Panc1 (cell line): ENCODE measurements around the gene SOD1. TPM values are rescaled to one million over a fixed set of nuclear protein-coding genes. Genes with fewer than 3 reads are reported as not detected.

Experiments used
- ATAC-seq: fragments of 200-7000 bp; cut with Tn5 transposase; 2 replicates; pipeline ENCODE4 v1.9.1; 2020; ENCODE audit warnings: mild to moderate bottlenecking, moderate library complexity
- BruUV-seq: library from RNA; stranded (reverse); fragments of 400-500 nt; replicated peaks from 2 replicates; lab custom pipeline; 2021; lab: Mats Ljungman, UMichigan
- CTCF ChIA-PET: fragments of 300-600 bp; sonication (Branson Sonifier 250); formaldehyde crosslinking; loops from one replicate; lab custom pipeline; 2022; ENCODE audit warnings: antibody characterized with exemption; lab: Charles Lee
- POLR2A ChIA-PET: fragments of 300-600 bp; sonication (Branson Sonifier 250); formaldehyde crosslinking; loops from one replicate; lab custom pipeline; 2022; ENCODE audit warnings: antibody characterized with exemption; lab: Charles Lee
- DNase-seq: peaks from one replicate; pipeline ENCODE4 v3.0.0-alpha.2; 2010; ENCODE audit warnings: low read depth, low spot score
- H3K27ac ChIP-seq: 2 replicates; pipeline ENCODE4 v1.5.1; 2011; ENCODE audit warnings: mild to moderate bottlenecking, low read length, inconsistent platforms
- H3K27me3 ChIP-seq: fragments of 200-500 bp; sonication (Bioruptor generic); 2 replicates; pipeline ENCODE4 v1.6.0; 2014; ENCODE audit warnings: low read length, inconsistent platforms; ENCODE audit not compliant: control insufficient read depth, insufficient read depth
- H3K36me3 ChIP-seq: fragments of 200-500 bp; sonication (Bioruptor generic); 2 replicates; pipeline ENCODE4 v1.5.1; 2014; ENCODE audit warnings: inconsistent platforms, mild to moderate bottlenecking, low read length, moderate library complexity; ENCODE audit not compliant: control insufficient read depth, insufficient read depth
- H3K4me1 ChIP-seq: 2 replicates; pipeline ENCODE4 v1.5.1; 2011; ENCODE audit warnings: inconsistent platforms, mild to moderate bottlenecking, low read length, moderate library complexity; ENCODE audit not compliant: control insufficient read depth, insufficient read depth
- H3K4me3 ChIP-seq, 2 experiments: 2 replicates each; pipeline ENCODE4 v1.5.1; 2011 to 2012; ENCODE audit warnings: low read depth in 2 of 2, low read length in 2 of 2, mild to moderate bottlenecking in 2 of 2, inconsistent platforms in 1 of 2, moderate library complexity in 1 of 2
- H3K9me3 ChIP-seq: fragments of 200-500 bp; sonication (Bioruptor generic); 2 replicates; pipeline ENCODE4 v1.5.1; 2014; ENCODE audit warnings: low read depth, mild to moderate bottlenecking, inconsistent platforms, low read length, moderate library complexity; ENCODE audit not compliant: control insufficient read depth, insufficient read depth
- POLR2AphosphoS5 ChIP-seq: IDR thresholded peaks from 2 replicates; pipeline ENCODE4 v1.6.1; 2012; ENCODE audit warnings: mild to moderate bottlenecking, low read depth, low read length, moderate library complexity
- SIN3A ChIP-seq: IDR thresholded peaks from 2 replicates; pipeline ENCODE4 v1.6.1; 2012; ENCODE audit warnings: low read depth, mild to moderate bottlenecking, low read length, moderate library complexity, borderline replicate concordance; ENCODE audit not compliant: insufficient read depth
- TCF7L2 ChIP-seq: IDR thresholded peaks from 2 replicates; pipeline ENCODE4 v1.6.1; 2011; ENCODE audit warnings: mild to moderate bottlenecking, low read depth, low read length, inconsistent platforms
- in situ Hi-C: cut with HindIII; loops from 2 replicates; pipeline ENCODE4 v1.10.0; 2016; ENCODE audit warnings: low sequenced_read_pairs, low pct_unique_long_range_greater_than_20kb
- intact Hi-C: fragments of 100-400 bp; cut with micrococcal nuclease; formaldehyde crosslinking; loops from one replicate; pipeline ENCODE4 v1.10.0; 2022; ENCODE audit not compliant: unreplicated experiment
- total RNA-seq: library from RNA; stranded (reverse); gene quantifications from one replicate; pipeline ENCODE4 v1.2.1, GENCODE V29; 2021; ENCODE audit not compliant: unreplicated experiment
- TF ChIP-seq, protein P1 (sequence below): fragments of 450-650 bp; IDR thresholded peaks from 2 replicates; pipeline ENCODE4 v1.5.1; 2017; ENCODE audit warnings: mild to moderate bottlenecking
- TF ChIP-seq, protein P2 (sequence below), 2 experiments: IDR thresholded peaks; 2 replicates each; pipeline ENCODE4 v1.6.1; 2011 to 2012; ENCODE audit warnings: low read depth in 2 of 2, control low read depth in 1 of 2, low read length in 1 of 2, mild to moderate bottlenecking in 1 of 2, moderate library complexity in 1 of 2; ENCODE audit not compliant: insufficient read depth in 1 of 2

The SOD1 gene
- total RNA-seq, 1 experiment from 2014 or later: 221 TPM

GRCh38 chr21:31714741-31715365, 55.4 kb downstream of the SOD1 start:
- ChIA-PET CTCF (no interaction called here), POLR2A (no interaction called here)
- Histone ChIP-seq H3K4me3 (no peak overlapping the region), H3K27ac (no peak overlapping the region), H3K4me1 (peaks cover 16% of the 10 kb centered on the region), H3K27me3 (no peaks in the 10 kb centered on the region), H3K36me3 (no peaks in the 10 kb centered on the region), H3K9me3 (no peaks in the 10 kb centered on the region)
- TF ChIP-seq, protein P1, sequence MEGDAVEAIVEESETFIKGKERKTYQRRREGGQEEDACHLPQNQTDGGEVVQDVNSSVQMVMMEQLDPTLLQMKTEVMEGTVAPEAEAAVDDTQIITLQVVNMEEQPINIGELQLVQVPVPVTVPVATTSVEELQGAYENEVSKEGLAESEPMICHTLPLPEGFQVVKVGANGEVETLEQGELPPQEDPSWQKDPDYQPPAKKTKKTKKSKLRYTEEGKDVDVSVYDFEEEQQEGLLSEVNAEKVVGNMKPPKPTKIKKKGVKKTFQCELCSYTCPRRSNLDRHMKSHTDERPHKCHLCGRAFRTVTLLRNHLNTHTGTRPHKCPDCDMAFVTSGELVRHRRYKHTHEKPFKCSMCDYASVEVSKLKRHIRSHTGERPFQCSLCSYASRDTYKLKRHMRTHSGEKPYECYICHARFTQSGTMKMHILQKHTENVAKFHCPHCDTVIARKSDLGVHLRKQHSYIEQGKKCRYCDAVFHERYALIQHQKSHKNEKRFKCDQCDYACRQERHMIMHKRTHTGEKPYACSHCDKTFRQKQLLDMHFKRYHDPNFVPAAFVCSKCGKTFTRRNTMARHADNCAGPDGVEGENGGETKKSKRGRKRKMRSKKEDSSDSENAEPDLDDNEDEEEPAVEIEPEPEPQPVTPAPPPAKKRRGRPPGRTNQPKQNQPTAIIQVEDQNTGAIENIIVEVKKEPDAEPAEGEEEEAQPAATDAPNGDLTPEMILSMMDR: no peak
- TF ChIP-seq TCF7L2: no peak
- TF ChIP-seq, protein P2, sequence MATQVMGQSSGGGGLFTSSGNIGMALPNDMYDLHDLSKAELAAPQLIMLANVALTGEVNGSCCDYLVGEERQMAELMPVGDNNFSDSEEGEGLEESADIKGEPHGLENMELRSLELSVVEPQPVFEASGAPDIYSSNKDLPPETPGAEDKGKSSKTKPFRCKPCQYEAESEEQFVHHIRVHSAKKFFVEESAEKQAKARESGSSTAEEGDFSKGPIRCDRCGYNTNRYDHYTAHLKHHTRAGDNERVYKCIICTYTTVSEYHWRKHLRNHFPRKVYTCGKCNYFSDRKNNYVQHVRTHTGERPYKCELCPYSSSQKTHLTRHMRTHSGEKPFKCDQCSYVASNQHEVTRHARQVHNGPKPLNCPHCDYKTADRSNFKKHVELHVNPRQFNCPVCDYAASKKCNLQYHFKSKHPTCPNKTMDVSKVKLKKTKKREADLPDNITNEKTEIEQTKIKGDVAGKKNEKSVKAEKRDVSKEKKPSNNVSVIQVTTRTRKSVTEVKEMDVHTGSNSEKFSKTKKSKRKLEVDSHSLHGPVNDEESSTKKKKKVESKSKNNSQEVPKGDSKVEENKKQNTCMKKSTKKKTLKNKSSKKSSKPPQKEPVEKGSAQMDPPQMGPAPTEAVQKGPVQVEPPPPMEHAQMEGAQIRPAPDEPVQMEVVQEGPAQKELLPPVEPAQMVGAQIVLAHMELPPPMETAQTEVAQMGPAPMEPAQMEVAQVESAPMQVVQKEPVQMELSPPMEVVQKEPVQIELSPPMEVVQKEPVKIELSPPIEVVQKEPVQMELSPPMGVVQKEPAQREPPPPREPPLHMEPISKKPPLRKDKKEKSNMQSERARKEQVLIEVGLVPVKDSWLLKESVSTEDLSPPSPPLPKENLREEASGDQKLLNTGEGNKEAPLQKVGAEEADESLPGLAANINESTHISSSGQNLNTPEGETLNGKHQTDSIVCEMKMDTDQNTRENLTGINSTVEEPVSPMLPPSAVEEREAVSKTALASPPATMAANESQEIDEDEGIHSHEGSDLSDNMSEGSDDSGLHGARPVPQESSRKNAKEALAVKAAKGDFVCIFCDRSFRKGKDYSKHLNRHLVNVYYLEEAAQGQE (IDR thresholded peaks at IDR 0.05; ENCODE audit: insufficient read depth in 1 of 2, low read depth in 2 of 2, low read length in 1 of 2): no peak
- no peak for TF ChIP-seq SIN3A
- no peak for TF ChIP-seq POLR2AphosphoS5
- intact Hi-C loops: no loop called here
- DNase-seq: no peak
- in situ Hi-C loops: no loop called here
- TSS peak; percentile 24 for BruUV-seq
- no peak for ATAC-seq

DNA sequence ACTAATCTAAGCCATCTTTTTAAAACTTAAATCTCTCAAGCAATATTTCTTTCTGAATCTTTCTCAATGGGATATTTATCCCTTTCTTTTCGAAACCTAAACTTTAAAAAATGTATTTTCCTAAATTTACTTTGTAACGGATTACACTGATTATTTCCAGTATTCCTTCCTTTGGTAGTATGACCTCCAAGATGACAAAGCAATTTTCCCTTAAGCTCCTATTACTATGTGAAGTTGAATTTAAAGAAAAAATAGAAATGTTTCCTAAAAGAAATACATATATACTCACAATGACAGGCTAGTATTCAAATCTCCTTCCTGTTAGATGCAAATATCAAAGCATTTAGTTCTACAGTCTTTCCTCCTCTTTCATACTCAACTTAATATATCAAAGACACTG, 56.6 kb downstream of the SOD1 start:
- H3K36me3 ChIP-seq: no peaks in the 10 kb centered on the region
- H3K4me1 ChIP-seq: peaks cover 12% of the 10 kb centered on the region
- POLR2A ChIA-PET: no interaction called here
- CTCF ChIA-PET: no interaction called here
- no peaks in the 10 kb centered on the region for H3K9me3 ChIP-seq
- DNase-seq (no peak), ATAC-seq (no peak)
- H3K27me3 ChIP-seq: no peaks in the 10 kb centered on the region
- no TSS peak for BruUV-seq
- no peak for TF ChIP-seq TCF7L2
- no peak for TF ChIP-seq SIN3A
- no peak for TF ChIP-seq POLR2AphosphoS5
- TF ChIP-seq, protein P2 (IDR thresholded peaks at IDR 0.05; ENCODE audit: insufficient read depth in 1 of 2, low read depth in 2 of 2, low read length in 1 of 2): no peak
- TF ChIP-seq, protein P1: no peak
- H3K27ac ChIP-seq: no peak overlapping the region
- in situ Hi-C loops: no loop called here
- no peak overlapping the region for H3K4me3 ChIP-seq
- intact Hi-C loops: no loop called here
